Activated naive CD4-positive, alpha-beta T cell treated with anti-CD3 and anti-CD28 coated beads for 36 hours (primary cell): ENCODE results near the gene SCLY. TPM values are rescaled to one million over a fixed set of nuclear protein-coding genes. Genes with fewer than 3 reads are reported as not detected.

Experiments
- CTCF ChIA-PET: fragments of 350-600 bp; sonication (Branson Sonifier 250); formaldehyde crosslinking; loops from one replicate; lab custom pipeline; 2021; ENCODE audit warnings: antibody characterized with exemption; lab: Charles Lee
- DNase-seq: peaks from one replicate; pipeline ENCODE4 v3.0.0-alpha.2; 2020
- H3K27ac Mint-ChIP-seq: one replicate; pipeline ENCODE4 v1.8.0; 2021; ENCODE audit warnings: mild to moderate bottlenecking, mixed read lengths
- H3K27me3 Mint-ChIP-seq: one replicate; pipeline ENCODE4 v1.8.0; 2021; ENCODE audit warnings: low read depth, mixed read lengths
- H3K36me3 Mint-ChIP-seq: one replicate; pipeline ENCODE4 v1.8.0; 2021; ENCODE audit warnings: low read depth, mixed read lengths
- H3K4me1 Mint-ChIP-seq: one replicate; pipeline ENCODE4 v1.8.0; 2021; ENCODE audit warnings: low read depth, mixed read lengths
- H3K4me3 Mint-ChIP-seq: one replicate; pipeline ENCODE4 v1.8.0; 2021; ENCODE audit warnings: mild to moderate bottlenecking, moderate library complexity, mixed read lengths
- H3K9me3 Mint-ChIP-seq: one replicate; pipeline ENCODE4 v1.8.0; 2021; ENCODE audit warnings: mixed read lengths
- intact Hi-C: fragments of 100-400 bp; cut with micrococcal nuclease; formaldehyde crosslinking; loops from one replicate; pipeline ENCODE4 v1.15.1; 2023
- total RNA-seq, 2 experiments: library from RNA; stranded (reverse); gene quantifications; one replicate each; pipeline ENCODE4 v1.2.3, GENCODE V29; 2021

SCLY gene
- total RNA-seq, 2 experiments from 2014 or later: 46.4 to 46.7 TPM

DNA sequence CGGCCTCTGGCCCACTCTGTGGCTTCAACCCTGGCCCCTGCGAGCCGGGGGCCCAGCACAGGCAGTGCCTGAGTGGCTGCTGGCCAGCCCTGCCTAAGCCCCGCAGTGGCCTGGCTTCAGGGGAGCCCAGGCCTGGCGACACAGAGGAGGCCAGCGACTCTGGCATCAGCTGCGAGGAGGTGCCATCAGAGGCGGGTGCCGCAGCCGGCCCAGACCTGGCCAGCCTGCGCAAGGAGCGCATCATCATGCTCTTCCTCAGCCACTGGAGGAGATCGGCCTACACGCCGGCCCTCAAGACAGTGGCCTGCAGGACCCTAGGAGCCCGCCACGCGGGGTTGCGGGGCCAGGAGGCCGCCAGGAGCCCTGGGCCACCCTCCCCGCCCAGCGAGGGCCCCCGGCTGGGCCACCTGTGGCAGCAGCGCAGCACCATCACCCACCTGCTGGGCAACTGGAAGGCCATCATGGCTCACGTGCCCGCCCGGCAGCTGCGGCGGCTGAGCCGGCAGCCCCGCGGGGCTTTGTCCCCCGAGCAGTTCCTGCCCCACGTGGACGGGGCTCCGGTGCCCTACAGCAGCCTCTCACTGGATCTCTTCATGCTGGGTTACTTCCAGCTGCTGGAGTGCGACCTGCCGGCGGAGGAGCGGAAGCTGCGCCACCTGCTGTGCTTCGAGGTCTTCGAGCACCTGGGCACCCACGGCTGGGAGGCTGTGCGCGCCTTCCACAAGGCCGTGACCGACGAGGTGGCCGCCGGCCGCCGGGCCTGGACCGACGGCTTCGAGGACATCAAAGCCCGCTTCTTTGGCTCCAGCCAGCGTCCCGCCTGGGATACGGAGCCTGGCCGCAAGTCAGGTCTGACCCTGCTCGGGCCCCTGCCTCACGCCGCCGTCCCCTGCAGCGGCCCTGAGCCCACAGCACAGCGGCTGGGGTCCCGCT, 70.2 kb downstream of the SCLY start:
- Mint-ChIP-seq H3K4me3 (no peak overlapping the region), H3K27ac (no peak overlapping the region), H3K36me3 (no peaks in the 10 kb centered on the region), H3K4me1 (no peaks in the 10 kb centered on the region), H3K9me3 (no peaks in the 10 kb centered on the region), H3K27me3 (no peaks in the 10 kb centered on the region)
- intact Hi-C loops: no loop called here
- CTCF ChIA-PET: no interaction called here
- no peak for DNase-seq

DNA sequence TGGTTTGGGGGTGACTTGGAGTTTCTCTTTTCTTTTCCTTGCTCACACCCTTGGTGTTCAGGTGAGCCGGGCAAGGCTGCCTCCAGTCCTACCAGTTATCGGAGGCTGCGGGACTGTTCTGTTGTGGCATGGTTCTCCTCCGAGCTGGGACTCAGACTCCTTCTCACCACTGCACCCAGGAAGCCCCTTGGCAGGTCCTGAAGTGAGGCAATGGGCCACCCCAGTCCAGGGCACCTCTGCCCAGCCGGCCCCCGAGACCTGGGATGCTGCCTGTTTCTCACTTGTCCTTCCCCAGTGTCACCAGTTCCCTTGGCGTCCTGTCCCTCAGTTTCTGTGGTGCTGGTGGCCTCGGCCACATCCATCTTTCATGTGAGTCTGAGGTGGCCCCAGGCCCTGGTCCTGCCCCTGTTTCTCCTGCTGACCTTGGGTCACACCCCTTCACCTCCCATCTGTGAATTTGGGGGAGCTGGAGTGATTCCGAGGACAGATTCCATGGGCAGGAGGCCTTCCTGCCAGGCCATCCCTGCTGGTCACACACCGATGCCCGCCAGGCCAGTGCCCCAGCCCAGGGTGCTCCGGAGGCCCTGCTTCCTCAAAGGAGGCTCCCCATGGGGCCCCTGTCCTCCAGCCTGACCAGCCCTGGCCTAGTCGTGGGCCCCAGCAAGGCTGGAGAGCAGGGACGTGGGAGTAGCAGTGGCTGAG, 71.1 kb downstream of the SCLY start:
- CTCF ChIA-PET: no interaction called here
- Mint-ChIP-seq H3K4me3 (no peak overlapping the region), H3K4me1 (no peaks in the 10 kb centered on the region), H3K36me3 (no peaks in the 10 kb centered on the region), H3K27me3 (no peaks in the 10 kb centered on the region), H3K27ac (no peak overlapping the region), H3K9me3 (no peaks in the 10 kb centered on the region)
- intact Hi-C loops: no loop called here
- no peak for DNase-seq

DNA sequence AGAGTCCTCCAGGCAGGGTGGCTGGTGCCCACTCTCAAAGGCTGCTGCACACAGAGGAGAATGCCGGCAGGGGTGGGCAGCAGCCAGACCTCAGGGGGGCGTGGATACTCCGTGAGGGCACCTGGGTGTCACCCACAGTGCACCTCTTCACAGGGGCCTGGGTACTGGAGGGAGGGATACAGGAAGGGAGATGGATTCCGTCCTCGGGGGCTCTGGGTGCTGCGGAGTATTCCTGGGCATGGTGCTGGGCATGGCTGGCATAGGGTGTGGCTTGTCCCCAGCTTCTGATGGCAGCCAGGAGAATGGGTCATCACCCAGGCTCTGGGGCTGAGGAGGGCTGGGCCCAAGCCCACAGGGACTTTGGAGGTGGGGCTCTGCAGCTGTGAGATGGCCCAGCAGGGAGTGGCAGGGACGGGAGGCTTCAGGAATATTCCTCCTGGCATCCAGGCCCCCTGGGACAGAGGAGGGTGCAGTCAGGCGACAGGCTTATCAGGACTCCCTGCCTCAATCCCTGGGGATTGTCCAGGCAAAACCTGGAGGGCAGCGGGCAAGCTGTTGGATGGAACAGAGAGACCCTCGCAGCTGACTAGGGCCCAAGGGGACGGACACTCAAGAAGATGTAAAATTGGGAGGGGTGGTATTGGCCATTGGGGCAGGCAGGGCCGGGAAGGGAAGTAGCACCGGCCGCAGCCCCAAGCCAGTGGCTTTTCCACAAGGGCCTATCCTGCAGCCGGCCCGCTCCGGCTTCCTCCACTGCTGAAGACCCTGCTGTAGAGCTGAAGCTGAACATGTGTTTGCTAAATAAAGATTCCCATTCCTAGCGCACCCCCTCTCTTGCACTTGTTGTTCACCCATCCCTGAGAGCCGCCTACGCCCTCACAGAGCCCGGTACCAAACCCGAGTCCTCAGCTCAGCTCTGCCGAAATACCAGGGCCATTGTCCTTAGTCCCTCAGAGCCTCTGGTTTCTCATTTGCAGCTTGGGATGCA, 72.0 kb downstream of the SCLY start:
- intact Hi-C loops: no loop called here
- Mint-ChIP-seq H3K27ac (no peak overlapping the region), H3K4me1 (no peaks in the 10 kb centered on the region), H3K4me3 (no peak overlapping the region), H3K36me3 (no peaks in the 10 kb centered on the region), H3K27me3 (no peaks in the 10 kb centered on the region), H3K9me3 (no peaks in the 10 kb centered on the region)
- CTCF ChIA-PET: no interaction called here
- DNase-seq: no peak

DNA sequence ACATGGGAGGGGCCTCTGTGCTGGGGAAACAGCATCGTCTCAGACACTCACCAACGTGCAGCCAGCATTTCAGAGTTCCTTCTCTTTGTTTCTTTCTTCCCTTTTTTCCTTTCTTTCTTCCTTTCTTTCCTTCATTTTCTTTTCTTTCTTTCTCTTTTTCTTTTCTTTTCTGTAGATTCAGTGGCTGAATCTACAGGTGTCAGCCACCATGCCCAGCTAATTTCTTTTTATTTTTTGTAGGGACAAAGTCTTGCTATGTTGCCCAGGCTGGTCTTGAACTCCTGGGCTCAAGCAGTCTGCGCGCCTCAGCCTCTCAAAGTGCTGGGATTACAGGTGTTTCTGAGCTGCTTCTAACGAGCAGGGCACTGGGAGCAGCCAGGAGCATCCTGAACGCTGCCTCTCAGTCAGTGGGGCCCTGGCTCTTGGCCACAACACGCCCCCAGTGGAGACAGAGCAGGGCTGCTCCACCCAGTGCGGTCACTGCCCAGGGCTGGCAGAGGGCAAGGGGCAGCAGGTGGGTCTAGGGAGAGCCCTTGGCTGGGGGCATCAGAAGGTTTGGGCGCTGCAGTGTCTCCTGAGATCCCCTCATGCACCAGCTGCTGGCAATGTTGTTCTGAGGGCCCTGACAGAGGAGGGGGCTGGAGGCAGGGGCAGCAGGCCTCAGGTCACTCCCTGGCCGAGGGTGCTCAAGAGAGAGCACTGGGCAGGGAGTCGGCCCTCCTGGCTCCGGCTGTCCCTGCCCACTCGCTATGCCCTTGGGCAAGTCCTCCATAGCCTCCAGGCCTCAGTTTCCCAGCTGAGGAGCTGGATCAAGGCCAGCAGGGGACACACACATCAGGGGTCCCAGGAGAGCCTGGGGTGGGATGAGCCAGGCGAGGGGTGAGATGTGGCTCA, 72.9 kb downstream of the SCLY start:
- H3K27me3 Mint-ChIP-seq: no peaks in the 10 kb centered on the region
- H3K36me3 Mint-ChIP-seq: no peaks in the 10 kb centered on the region
- CTCF ChIA-PET: no interaction called here
- no peaks in the 10 kb centered on the region for H3K9me3 Mint-ChIP-seq
- H3K27ac Mint-ChIP-seq: no peak overlapping the region
- intact Hi-C loops: no loop called here
- no peak for DNase-seq
- H3K4me3 Mint-ChIP-seq: no peak overlapping the region
- H3K4me1 Mint-ChIP-seq: no peaks in the 10 kb centered on the region

DNA sequence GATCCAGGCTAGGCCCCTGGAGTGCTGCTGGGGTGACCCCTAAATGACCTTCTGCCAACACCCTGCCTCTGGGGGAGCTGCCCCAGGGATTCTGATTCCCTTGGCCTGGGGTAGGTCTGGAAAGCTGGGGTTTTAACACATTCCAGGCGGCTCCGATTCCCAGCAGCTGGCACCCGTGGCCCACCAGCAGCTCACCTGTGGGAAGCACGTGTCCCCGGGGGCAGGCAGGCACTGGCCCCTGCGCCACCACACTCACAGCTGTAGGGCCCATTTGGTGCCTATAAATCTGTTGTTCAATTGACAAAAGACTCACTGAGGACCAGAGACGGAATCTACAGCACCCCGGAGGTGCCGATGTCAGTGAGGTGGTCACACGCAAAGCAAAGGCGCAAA, 73.6 kb downstream of the SCLY start:
- intact Hi-C loops: no loop called here
- no peaks in the 10 kb centered on the region for H3K27me3 Mint-ChIP-seq

DNA sequence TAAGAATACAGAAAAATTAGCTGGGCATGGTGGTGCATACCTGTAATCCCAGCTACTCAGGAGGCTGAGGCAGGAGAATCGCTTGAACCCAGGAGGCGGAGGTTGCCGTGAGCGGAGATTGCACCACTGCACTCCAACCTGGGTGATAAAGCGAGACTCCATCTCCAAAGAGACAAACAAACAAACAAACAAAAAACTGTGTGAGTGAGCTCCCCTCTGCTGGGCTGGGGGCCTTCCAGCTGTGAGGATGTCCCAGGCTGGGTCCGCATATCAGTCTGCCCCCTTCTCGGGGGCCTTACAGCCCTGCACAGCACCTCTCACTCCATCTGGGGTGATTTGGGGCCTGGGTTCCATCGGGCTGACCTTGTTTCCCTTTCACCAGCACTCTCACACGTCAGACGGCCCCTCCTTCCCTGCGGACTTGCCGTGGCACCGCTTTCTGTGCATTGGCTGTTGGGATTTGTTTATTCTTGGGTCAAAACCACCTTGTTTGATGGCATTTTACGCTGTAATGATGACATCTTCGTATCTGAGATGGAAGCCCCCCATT, 74.9 kb downstream of the SCLY start:
- CTCF ChIA-PET: no interaction called here

More for the DNA sequence above, 73.6 kb downstream of the SCLY start:
- DNase-seq: no peak
- Mint-ChIP-seq H3K27ac (no peak overlapping the region), H3K36me3 (no peaks in the 10 kb centered on the region), H3K4me1 (no peaks in the 10 kb centered on the region), H3K9me3 (no peaks in the 10 kb centered on the region), H3K4me3 (no peak overlapping the region)
- CTCF ChIA-PET: no interaction called here

DNA sequence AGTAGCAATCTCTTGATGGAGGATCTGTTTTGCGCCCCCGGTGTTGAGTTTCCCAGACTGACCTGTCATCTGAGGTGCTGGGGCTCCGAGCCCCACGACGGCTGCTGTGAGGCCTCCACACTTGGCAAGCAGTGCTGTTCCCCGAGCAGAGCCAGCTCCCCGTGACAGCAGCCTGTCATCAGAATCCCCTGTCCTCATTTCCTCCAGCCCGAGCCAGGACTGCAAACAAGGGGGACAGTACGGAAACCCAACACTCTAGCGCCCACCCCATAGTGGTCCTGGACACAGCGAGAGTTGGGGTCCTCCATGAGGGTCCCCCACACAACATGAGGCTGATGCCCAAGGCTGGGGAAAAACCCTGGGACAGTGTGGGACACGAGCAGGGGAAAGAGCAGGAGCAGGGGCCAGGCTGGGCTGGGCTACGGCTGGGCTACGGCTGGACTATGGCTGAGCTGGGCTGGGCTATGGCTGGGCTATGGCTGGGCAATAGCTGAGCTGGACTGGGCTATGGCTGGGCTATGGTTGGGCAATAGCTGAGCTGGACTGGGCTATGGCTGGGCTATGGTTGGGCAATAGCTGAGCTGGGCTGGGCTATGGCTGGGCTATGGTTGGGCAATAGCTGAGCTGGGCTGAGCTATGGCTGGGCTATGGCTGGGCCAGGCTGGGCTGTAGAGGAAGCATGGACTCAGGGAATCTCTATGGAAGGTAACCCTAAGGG, 76.2 kb downstream of the SCLY start:
- no peak overlapping the region for H3K4me3 Mint-ChIP-seq
- H3K9me3 Mint-ChIP-seq: no peaks in the 10 kb centered on the region
- CTCF ChIA-PET: no interaction called here
- no peaks in the 10 kb centered on the region for H3K27me3 Mint-ChIP-seq
- H3K27ac Mint-ChIP-seq: no peak overlapping the region
- no peaks in the 10 kb centered on the region for H3K36me3 Mint-ChIP-seq
- peaks cover 5% of the 10 kb centered on the region for H3K4me1 Mint-ChIP-seq
- no peak for DNase-seq
- intact Hi-C loops: no loop called here

More for the DNA sequence above, 74.9 kb downstream of the SCLY start:
- H3K27me3 Mint-ChIP-seq: no peaks in the 10 kb centered on the region
- no peaks in the 10 kb centered on the region for H3K9me3 Mint-ChIP-seq
- intact Hi-C loops: no loop called here
- no peaks in the 10 kb centered on the region for H3K36me3 Mint-ChIP-seq
- no peak overlapping the region for H3K4me3 Mint-ChIP-seq
- H3K4me1 Mint-ChIP-seq: no peaks in the 10 kb centered on the region
- no peak for DNase-seq
- no peak overlapping the region for H3K27ac Mint-ChIP-seq

DNA sequence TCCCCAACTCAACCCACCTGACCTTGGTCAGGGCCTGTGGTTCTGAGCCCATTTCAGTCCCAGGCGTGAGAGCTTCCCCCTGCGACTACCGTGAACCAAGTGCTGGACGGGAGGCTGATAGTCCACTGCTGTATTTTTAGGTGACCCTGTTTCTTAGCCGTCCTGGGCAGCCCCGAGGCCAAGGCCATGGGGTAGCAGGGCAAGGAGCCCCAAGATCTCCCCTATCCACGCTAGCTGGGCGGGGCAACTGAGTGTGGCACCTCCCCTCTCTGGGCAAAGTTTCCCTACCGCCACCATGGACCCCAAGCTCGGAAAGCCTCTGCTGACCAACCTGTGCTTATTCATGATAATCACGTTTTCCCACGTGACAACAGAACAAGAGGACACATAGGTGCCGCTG, 77.1 kb downstream of the SCLY start:
- Mint-ChIP-seq H3K36me3 (no peaks in the 10 kb centered on the region), H3K9me3 (no peaks in the 10 kb centered on the region), H3K27ac (no peak overlapping the region), H3K27me3 (no peaks in the 10 kb centered on the region), H3K4me3 (no peak overlapping the region), H3K4me1 (peaks cover 6% of the 10 kb centered on the region)
- no peak for DNase-seq
- intact Hi-C loops: no loop called here
- CTCF ChIA-PET: interaction anchor here (0.6 to 1.4 kb wide), 2 partner anchors 13 to 61 kb away, joined by 3 to 4 read pairs; no protein-coding TSS in a partner anchor

DNA sequence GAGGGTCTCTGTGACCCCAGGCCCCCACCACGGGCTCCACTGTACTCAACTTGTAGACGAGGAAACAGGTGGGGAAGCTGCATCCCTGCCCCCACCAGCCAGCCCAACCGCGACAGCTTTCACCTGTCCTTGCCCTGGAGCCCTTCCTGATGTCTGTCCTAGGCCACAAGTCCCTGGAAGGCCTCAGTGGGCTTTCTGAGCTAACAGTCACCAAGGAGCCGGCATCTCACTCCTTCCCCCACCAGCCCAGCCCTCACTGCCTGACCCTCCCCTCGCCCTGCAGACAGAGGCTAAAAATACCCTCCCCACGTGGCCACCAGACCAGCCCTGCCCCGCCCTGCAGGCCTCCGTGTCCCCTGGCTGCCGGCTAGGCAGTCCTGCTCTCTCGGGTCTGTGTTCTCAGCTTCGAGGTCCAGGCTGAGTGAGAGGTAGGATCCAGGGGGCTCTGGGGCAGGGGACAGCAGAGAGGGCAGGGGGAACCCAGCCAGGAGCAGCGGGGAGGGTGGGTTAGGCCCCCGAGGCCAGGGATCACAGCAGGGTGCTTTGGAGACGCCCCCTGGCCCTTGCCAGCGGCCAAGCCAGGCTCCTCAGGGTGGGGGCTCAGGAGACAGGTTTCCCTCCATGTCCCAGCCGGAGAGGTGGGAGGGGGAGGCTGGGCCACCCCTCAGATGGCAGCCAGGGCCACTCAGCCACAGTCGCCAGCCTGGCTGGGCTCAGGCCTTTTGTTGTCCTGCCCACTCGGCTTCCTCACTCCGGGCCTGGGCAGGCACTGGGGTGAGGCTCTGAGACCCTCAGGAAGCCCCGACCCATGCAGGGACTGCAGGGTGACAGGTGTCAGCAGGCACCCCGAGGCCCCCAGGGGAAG, 77.8 kb downstream of the SCLY start, which contains the start of gene KLHL30:
Gene KLHL30 (plus strand): TSS at position 338 of the 865 bp plus-strand sequence. CDS start 2,087 bp downstream, outside the sequence.
- intact Hi-C loops: loop anchor here (1.0 kb wide), 1 partner anchor 170 kb away; no protein-coding TSS in a partner anchor
- Mint-ChIP-seq H3K9me3 (no peaks in the 10 kb centered on the region), H3K27ac (no peak within 1 kb of the TSS), H3K36me3 (no peaks in the 10 kb centered on the region), H3K4me1 (peaks cover 6% of the 10 kb centered on the region), H3K27me3 (no peaks in the 10 kb centered on the region), H3K4me3 (no peak within 1 kb of the TSS)
- CTCF ChIA-PET: interaction anchor here (0.6 to 1.6 kb wide), 7 partner anchors 14 to 304 kb away, joined by 3 to 7 read pairs (median 3); no protein-coding TSS in a partner anchor
- no peak for DNase-seq
